Measurements from ENCODE around the gene NMUR1.

NMUR1 gene

GRCh38 chr2:231483398-231484329 lies 46.6 kb downstream of the NMUR1 start:
- DNase-seq: peak; percentile 10

GRCh38 chr2:231482806-231483391 lies 47.3 kb downstream of the NMUR1 start:
- peak; percentile 60 for DNase-seq

GRCh38 chr2:231480781-231481180 lies 49.5 kb downstream of the NMUR1 start:
- DNase-seq: no peak

- no peak for DNase-seq
Measured at GRCh38 chr2:231479455-231479854, 50.8 kb downstream of the NMUR1 start.

GRCh38 chr2:231476920-231477319 lies 53.3 kb downstream of the NMUR1 start:
- no peak for DNase-seq

GRCh38 chr2:231475965-231476364 lies 54.3 kb downstream of the NMUR1 start:
- DNase-seq: no peak
